NB4 (cell line): Measurements from ENCODE around the gene RAB11FIP3.

ENCODE experiments used
- MAX ChIP-seq: IDR thresholded peaks from 2 replicates; pipeline ENCODE4 v1.6.1; 2011; ENCODE audit warnings: low read depth, low read length
- TF ChIP-seq, protein P1 (sequence below): IDR thresholded peaks from one replicate; pipeline ENCODE4 v1.5.1; 2012; ENCODE audit warnings: low read depth, low read length

- TF ChIP-seq MAX = no peak
- TF ChIP-seq, protein P1, sequence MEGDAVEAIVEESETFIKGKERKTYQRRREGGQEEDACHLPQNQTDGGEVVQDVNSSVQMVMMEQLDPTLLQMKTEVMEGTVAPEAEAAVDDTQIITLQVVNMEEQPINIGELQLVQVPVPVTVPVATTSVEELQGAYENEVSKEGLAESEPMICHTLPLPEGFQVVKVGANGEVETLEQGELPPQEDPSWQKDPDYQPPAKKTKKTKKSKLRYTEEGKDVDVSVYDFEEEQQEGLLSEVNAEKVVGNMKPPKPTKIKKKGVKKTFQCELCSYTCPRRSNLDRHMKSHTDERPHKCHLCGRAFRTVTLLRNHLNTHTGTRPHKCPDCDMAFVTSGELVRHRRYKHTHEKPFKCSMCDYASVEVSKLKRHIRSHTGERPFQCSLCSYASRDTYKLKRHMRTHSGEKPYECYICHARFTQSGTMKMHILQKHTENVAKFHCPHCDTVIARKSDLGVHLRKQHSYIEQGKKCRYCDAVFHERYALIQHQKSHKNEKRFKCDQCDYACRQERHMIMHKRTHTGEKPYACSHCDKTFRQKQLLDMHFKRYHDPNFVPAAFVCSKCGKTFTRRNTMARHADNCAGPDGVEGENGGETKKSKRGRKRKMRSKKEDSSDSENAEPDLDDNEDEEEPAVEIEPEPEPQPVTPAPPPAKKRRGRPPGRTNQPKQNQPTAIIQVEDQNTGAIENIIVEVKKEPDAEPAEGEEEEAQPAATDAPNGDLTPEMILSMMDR = no peak
These were observed 124.3 kb downstream of the RAB11FIP3 start for GRCh38 chr16:549544-550263.
